GM19240 (cell line): ENCODE results near the gene CTNNA3.

ENCODE experiments used
- DNase-seq: peaks from one replicate; pipeline ENCODE4 v3.0.0; 2011; ENCODE audit warnings: low spot score; ENCODE audit not compliant: insufficient read length

Gene CTNNA3

DNA sequence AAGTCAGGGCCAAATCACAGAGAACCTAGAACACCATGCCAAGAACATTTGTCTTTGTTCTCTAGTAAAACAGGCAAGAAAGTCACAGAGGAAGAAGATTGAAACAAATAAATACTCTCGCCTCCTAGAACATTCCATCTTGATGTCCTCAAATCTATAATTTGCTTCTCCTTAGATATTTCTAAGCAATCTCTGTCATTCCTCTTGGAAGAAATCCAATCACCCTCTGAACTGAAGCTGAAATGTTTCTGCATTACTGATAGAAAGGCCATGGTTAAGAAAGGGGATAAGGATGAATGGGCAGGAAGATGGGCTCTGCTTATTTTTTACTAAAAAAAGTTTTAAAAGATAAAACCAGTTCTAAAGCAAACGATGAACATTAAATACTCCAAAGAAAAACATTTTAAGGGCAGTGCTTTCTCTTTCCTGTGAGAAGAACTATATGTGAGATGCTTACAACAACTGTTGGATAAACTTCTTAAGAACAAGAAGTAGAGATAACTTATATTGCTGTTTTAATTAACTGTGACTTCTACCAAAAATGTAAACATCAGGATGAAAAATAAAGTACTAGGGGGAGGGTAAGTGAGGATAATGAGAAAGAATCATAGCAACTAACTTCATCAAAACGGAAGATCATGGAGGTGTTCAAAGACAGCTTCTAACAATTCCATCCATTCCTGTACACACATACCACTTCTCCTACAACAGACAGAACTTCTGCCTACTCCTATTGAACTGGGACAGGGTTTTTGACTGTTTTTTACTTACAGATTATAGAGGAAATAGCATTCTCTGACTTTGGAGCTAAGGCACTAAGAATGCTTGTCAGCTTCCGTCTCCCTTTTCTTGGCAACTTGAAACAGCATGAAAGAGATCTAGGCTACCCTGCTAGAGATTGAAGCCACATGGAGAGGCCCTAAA, 923.2 kb downstream of the CTNNA3 start:
- no peak for DNase-seq

DNA sequence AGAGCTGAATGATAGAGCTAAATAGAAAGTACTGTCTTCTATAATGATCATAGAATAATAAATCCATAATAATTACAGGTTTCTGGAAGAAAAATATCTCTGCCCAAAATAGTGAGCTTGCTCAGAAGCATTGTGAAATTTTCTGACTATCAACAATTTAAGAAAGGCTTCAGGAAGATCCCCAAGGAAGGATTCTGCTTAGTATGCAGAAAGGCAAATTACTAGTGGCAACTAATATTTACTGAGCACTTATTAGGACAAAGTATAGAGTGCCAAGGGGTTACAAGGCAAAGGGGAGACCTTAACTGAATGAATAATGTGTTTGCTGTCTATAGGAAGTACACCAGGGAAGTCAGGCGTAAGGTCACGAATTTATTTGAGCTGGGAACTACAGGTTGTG, 928.3 kb downstream of the CTNNA3 start:
- DNase-seq, result no peak

DNA sequence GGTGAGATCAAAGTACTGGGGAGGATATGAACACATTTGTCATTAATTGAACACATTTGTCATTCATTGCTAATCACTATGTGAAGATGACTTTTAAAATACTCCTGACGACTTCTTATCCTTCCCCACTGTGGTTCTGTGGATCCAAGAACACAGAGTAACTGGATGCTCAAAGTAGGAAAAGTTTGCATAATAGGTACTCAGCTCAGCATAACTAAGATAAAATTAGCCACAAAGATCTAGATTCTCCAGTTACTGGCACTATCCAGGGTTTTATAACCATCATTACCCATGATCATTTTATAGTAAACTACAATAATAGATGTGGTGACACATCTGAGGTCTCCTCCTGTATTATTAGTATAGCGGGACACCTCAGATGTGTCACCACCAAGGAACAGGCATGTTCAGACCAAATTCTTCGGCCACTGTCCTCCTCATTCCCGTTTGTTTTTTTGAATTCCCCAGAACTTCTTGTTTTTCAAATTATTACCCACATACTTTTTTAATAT, 933.7 kb downstream of the CTNNA3 start:
- DNase-seq, result no peak

DNA sequence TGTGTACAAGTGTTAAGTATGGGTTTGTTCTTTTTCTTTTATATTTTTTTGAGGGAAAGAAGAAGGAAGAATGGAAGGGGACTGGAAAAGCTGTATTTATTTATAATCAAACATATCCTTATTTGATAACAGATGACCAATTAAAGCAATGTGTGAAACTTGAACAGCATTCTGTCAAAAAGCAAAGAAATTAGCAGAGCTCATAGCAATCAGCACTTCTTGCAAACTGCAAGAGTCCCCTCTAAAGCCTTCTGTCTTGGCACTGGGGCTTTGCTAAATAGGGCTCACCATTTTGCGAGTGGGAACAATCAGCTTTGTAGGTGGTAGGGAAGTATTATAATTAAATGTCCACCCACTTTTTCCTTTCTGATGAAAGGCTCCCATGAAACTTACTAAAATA, 935.1 kb downstream of the CTNNA3 start:
- no peak for DNase-seq

DNA sequence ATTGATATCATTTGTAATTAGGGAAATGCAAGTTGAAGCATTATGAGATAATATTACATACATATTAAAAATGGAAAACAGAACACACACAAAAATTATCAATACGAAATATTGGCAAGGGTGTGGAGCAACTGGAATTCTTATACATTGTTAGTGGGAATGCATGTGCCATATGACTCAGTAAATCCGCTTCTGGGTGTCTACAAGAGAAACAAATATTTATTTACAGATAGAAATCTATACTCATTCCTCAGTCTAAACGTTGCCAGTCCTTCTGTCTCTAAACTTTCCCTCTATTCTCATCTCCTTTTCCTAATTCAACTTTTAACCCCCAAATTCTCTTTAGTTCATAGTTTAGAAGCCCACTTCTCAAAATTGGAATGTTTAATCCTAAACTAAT, 940.5 kb downstream of the CTNNA3 start:
- DNase-seq, result no peak

DNA sequence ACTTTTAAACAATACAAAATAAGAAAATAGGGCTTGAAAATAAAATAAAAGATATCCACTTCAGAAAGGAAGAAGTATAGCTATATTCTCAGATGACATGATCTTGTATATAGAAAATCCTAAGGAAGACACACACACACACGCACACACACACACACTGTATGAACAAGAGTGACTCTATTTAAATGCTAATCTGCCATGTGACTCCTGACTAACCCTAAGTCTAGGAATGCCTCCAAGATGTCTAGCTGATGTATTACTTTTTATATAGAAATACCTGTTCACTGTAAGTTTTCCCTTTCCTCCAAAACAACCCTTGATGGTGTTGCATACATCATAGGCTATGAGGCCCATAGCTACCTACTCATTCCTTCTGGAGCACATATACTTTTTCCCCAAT, 943.3 kb downstream of the CTNNA3 start:
- no peak for DNase-seq

DNA sequence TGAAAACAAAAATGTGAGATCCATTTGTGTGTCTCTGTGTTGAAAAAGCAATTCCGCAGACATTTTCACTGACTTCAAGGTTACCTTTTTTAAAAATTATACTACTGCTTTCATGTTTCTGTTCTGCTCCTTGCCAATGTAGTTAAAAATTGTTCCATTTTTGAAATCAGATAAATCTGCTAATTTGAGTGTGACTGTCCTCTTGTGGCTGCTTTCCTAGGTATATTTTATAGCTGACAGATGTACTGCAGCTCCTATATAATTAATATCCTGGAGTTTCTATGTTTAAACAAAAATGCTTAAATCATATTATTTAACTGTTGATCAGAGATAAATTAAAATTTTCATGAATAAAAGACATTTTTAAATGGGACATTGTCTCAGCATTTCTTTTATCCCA, 947.8 kb downstream of the CTNNA3 start:
- DNase-seq, result no peak

DNA sequence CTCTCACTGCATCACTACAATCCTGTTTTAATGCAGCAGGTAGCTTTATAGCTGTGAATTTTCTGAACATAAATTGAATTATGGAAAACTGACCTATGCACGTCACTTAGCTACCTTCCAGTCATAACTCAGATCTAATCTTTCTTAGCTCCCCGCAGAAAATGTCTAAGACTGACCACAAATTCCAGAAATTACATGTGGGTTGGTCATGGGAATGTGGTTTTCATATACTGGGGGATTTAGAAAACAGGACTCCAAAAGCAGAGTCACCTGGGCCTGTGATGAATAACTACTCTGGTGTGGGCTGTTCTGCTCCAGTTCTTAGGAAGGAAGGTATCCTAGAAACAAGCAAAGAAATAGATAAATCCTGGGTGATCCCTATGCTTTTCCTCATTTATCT, 948.5 kb downstream of the CTNNA3 start:
- DNase-seq, result no peak

DNA sequence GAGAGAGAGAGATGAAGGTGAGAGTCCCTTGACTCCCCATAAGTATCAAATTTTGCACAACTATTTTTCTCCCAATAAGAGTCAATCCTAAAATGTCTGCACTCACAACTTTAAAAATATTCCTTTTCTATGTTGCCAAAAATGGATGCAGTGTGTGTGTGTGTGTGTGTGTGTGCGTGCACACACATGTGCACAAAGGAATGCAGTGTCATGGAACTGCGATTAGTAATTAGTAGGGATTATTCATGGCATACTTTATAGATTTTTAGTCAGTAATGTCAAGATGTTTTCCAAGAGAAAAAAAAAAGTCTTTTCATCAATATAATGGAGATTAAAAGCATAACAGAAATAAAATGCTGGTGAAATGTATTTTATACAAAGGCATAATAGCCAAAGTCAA, 949.3 kb downstream of the CTNNA3 start:
- no peak for DNase-seq

DNA sequence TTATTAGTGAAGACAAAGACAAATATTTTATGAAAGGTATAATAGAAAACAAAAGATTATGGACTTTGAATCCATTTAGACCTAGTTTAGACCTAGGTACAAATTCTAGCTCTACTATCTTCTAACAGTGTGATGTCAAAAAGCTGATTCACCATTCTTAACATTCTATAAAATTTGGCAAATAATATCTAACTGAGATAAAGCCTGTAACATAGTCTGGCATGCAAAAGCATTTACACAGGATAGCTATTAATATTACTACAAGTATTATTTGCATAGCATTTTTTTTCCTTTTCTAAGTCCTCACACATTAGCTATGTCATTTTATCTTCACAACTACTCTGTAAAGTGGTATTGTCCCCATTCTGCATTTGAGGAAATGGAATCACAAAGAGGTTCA, 949.7 kb downstream of the CTNNA3 start:
- DNase-seq, result no peak

DNA sequence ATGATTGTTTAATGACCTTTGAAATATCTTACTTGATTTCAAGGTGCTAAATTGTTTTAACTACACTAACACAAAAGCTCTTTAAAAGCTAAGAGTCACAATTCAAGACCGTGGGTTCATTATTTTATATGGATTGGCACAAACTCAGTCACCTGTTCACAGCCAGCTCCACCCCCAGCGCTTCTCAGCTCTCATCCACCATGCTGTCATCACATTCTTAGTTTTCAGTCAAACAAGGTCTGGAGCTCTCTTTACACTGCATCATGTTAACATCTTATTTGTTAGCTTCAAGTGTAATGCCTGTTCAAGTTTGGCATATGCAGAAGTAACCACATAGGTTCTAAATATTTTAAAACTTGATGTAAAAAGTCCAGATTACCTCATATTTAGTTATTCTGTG, 951.1 kb downstream of the CTNNA3 start:
- no peak for DNase-seq

DNA sequence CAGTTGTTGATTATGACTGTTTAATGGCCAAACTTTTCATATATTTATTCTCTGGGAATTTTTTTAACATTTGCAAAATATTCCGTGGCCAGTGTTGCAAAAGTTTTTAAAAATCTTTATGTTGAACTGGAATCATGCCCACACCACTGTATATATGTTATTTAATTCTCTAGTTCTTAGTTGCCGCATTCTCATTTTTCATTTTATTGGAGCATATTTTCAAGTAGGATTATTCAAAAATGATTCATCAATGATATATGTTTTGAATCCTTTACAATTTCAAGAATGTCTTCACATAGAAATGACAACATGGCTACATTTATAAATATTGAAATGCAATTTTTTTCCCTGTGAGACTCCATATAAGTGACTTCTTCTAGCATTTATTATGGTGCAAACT, 958.8 kb downstream of the CTNNA3 start:
- DNase-seq, result no peak

DNA sequence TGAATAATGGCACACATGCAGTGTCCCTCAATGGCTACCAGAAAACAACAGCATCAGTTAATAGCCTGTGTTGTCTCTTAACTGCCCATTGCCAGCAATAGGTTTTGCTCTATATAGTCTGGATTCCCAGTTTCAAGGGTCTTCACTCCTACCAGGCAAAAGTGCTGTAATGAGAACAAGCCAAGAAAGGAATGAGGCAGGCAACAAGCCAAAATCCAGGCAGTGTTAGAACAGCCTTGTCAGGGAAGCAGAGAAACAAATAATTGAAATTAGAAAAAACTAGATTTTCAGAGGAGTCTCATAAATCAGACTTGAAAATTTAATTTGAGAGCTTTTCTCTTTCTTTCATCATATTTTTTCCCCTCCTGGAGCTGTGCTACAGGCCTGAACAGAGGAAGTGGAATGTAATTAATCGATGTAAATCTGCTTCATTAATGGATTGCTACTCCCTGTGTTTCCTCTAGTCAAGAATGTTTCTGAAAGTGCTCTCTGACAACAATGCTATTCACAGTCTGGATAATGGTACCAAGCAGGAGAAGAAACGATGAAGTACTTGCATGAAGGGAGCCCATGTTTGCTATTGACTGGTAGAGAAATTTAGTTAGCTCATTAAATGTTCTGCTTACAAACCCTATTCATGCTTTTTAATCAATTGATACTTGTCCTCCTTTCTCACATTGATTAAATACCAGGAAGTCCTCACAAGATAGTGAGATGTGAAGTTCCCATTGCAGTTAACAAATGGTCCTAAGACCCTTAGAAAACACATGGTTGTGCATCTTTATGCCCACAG, 972.2 kb downstream of the CTNNA3 start:
- no peak for DNase-seq

DNA sequence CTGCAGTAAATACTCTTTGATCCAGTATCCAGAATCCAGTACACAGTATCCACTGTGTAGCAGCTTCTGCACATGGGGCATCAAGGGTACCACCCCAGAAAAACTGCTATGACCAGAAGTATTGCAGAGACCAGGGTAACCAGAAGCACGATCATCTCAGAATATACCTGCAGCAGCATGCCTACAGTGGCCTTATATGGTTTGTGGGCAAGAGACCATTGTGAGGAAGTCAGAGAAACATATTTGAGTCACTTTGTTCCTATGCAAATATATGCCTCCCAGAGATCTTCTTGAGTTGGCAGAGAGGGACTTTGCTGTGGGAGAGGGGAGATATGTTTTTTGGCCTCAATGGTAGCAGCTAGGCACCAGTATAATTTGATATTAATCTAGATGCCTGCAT, 976.5 kb downstream of the CTNNA3 start:
- no peak for DNase-seq

DNA sequence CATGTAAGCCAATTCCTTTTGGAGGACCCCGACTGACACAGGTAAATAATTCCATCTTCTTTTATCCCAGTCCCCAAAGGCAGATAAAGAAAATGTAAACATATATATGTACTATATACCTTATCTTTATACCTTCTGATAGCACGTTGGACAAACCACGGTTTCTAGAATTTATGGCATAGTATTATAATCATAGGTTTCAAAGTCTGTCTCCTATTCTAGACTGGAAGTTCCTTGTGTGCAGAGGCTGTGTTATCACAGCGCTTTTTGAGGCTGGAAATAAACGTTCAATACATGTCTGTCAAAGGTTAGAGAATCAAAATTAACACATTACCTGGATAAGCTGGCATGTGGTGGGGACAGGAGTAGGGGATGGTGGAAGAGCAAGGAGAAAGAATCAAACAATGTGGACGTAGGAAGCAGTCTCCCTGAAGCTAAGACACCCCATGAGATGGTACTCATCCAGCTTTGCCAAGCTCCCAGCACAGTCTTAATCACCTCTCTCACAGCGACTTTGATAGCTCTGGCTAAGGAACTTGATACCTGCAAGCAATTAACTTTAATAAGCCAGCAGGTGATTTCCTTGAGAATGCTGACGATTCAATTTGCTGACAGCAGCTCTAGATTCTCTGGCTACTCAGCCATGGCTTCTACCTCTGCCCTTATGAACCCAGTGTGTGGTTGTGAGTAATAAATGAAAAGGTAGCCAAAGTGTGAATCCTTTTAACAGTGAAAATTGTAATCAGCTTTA, 978.6 kb downstream of the CTNNA3 start:
- no peak for DNase-seq

DNA sequence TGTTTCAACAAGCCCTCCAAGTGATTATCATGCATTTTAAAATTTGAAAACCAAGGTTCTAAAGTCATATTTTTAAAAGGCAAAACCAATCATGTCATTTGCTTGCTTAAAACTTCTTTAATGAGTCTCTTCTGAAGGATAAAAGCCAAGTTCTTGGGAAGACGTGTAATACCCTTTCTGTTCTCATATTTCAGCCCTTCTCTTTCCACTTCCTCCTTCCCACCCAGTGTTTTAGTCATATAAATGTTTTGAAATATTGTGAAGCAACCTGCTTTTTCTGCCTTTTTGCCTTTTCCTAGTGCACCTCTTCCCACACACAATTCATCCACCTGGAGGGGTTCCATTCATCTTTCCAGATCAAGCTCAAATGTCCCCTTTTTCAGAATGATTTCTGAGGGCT, 981.3 kb downstream of the CTNNA3 start:
- DNase-seq, result no peak

DNA sequence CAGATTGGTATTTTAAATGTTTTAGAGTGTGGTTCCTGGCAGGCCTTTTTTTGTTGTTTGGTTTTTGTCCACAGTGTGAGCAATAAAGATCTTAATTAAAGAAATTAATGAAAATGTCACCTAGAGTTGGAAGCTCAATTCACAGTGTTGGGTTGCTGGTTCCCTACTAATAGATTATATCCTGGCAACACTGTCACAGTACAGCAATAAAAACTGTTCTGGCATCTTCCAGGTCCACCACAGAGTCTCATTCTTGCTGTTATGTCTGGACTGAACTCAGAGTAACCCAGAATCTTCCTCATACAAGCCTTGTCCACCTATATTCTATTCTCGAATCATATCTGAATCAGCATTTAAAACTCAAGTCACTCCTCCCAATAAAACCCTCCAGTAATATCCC, 982.6 kb downstream of the CTNNA3 start:
- DNase-seq, result no peak

DNA sequence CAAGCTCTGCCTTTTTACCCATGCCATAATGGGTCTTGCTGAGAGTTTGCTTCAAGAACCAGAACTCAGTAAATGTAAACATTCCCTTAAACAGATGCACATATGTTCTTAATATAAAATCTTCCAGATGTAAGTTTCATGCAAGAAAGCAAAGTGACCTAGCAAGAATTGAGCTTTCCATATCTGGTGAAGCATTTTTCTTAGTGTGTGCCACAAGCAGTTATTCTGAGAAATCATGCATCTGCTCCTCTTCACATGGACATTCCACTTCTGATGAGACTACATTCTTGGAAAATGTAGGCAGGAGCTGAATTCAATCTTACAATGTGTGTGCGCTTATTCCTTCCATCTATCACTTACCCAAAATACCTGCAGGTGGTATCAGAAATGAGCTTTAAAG, 997.9 kb downstream of the CTNNA3 start:
- no peak for DNase-seq

DNA sequence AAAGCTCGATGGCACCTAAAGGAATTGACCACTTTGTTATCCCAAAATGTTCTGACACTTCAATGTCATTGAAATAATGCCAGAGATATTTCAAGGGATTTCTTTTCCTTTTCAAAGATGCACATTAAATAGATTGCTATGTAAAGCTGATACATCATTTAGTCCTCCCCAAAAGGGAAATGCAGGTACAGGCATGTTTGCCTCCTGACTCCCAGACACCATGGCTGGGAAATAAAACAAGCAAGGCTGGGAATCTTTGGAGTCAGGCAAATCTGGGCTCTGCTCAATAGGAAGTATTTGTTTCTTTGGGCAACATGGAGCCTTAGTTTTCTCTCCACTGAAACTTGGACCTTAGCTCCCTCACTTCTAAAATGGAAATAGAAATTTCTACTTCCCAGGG, 1000.9 kb downstream of the CTNNA3 start:
- DNase-seq, result no peak

DNA sequence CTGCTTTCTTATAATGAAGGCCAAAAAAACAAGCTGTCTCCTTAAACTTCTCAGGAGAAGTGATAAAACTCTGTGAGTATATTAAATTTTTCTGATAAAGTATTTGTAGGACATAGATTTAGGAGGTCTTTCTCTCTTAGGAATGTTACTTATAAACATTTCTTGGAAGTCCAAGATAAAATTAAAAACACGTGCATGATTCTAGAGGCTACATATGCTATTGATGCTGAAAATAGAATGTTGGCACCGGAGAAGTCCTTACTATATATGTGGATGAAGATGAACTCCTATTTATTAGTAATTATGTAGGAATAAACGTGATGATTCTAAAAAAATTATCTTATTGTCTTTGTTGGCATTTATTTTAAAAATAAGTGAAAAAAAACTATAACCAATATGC, 1011.4 kb downstream of the CTNNA3 start:
- DNase-seq, result no peak

DNA sequence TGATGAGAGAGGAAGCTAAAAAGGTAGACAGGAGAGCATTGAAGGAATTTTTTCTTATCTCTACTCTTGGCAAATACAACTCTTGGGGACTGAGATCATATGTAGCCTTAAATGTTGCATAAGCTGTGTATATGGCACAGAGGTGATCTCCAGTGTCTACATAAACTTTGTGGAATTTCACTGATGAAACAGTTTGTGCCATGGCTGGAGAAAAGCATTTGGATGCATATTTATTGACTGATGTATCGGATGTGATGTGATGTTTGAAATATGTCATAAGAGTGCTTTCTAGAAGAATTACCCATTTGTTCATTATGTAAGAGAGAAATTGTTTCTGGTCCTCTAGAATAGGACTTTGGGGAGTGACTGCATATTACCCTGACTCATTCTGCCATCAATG, 1015.1 kb downstream of the CTNNA3 start:
- DNase-seq, result no peak

DNA sequence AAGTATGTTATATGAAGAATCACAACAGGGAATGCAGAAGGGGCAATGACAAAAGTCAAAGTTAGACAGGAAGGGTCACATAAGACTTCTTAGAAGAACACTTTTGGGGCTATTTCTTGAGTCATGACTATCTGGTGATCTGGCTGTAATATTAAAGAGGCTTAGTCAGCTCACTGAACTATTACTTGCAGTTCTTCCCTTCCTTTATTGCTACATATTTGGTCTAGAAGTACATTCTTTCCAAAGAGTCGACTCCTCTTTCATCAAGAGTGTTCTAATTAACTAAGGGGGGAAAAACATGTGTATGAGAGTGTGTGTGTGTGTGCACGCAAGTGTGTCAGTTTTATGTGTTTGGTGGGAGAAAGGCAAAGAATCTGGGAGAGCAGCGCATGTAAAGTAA, 1017.5 kb downstream of the CTNNA3 start:
- no peak for DNase-seq
